H9 (cell line): ENCODE results near the gene RC3H1. TPM values are rescaled to one million over a fixed set of nuclear protein-coding genes. Genes with fewer than 3 reads are reported as not detected.

Experiments used
- DNase-seq: peaks from one replicate; pipeline ENCODE4 v3.0.0-alpha.2; 2017
- H2AFZ ChIP-seq: one replicate; pipeline ENCODE4 v1.6.1; 2013; ENCODE audit warnings: mild to moderate bottlenecking, low read length, control low read depth, moderate library complexity
- H2AK5ac ChIP-seq: 2 replicates; pipeline ENCODE4 v1.6.1; 2013; ENCODE audit warnings: low read length, control low read depth, mixed read lengths; ENCODE audit not compliant: insufficient read length
- H2BK120ac ChIP-seq: one replicate; pipeline ENCODE4 v1.6.1; 2013; ENCODE audit warnings: low read depth, mild to moderate bottlenecking, low read length, control low read depth, inconsistent platforms; ENCODE audit not compliant: poor library complexity, severe bottlenecking
- H2BK12ac ChIP-seq: 2 replicates; pipeline ENCODE4 v1.6.1; 2013; ENCODE audit warnings: low read length, control low read depth, mixed read lengths, low read depth; ENCODE audit not compliant: insufficient read length
- H2BK15ac ChIP-seq: 2 replicates; pipeline ENCODE4 v1.6.1; 2013; ENCODE audit warnings: low read depth, low read length, control low read depth
- H2BK20ac ChIP-seq: one replicate; pipeline ENCODE4 v1.6.1; 2013; ENCODE audit warnings: low read depth, mild to moderate bottlenecking, low read length, control low read depth, inconsistent platforms; ENCODE audit not compliant: poor library complexity, severe bottlenecking
- H2BK5ac ChIP-seq: 2 replicates; pipeline ENCODE4 v1.6.1; 2013; ENCODE audit warnings: low read length, control low read depth, mixed read lengths; ENCODE audit not compliant: insufficient read length
- H3K14ac ChIP-seq: 2 replicates; pipeline ENCODE4 v1.6.1; 2013; ENCODE audit warnings: low read length, control low read depth; ENCODE audit not compliant: insufficient read depth
- H3K18ac ChIP-seq: 2 replicates; pipeline ENCODE4 v1.6.1; 2013; ENCODE audit warnings: low read depth, mild to moderate bottlenecking, mixed read lengths, low read length, control low read depth; ENCODE audit not compliant: insufficient read length
- H3K23ac ChIP-seq: 2 replicates; pipeline ENCODE4 v1.6.1; 2013; ENCODE audit warnings: low read length, control low read depth, mixed read lengths, low read depth; ENCODE audit not compliant: insufficient read length
- H3K23me2 ChIP-seq: 2 replicates; pipeline ENCODE4 v1.6.1; 2013; ENCODE audit warnings: low read depth, mild to moderate bottlenecking, mixed read lengths, low read length, control low read depth; ENCODE audit not compliant: insufficient read length, poor library complexity, severe bottlenecking
- H3K27ac ChIP-seq: 2 replicates; pipeline ENCODE4 v1.5.1; 2013; ENCODE audit warnings: low read length, control low read depth, mixed read lengths, low read depth; ENCODE audit not compliant: insufficient read length
- H3K27me3 ChIP-seq: 2 replicates; pipeline ENCODE4 v1.6.1; 2013; ENCODE audit warnings: low read length, control low read depth, inconsistent platforms; ENCODE audit not compliant: insufficient read depth
- H3K4ac ChIP-seq: 2 replicates; pipeline ENCODE4 v1.6.1; 2013; ENCODE audit warnings: low read depth, mild to moderate bottlenecking, control low read depth, inconsistent platforms, low read length, moderate library complexity
- H3K4me1 ChIP-seq: 2 replicates; pipeline ENCODE4 v1.6.1; 2013; ENCODE audit warnings: low read length, control low read depth, inconsistent platforms; ENCODE audit not compliant: insufficient read depth
- H3K4me2 ChIP-seq: 2 replicates; pipeline ENCODE4 v1.6.1; 2013; ENCODE audit warnings: low read length, control low read depth, mixed read lengths; ENCODE audit not compliant: insufficient read length, insufficient read depth
- H3K56ac ChIP-seq: 2 replicates; pipeline ENCODE4 v1.6.1; 2013; ENCODE audit warnings: low read depth, mild to moderate bottlenecking, mixed read lengths, low read length, control low read depth; ENCODE audit not compliant: insufficient read length
- H3K79me1 ChIP-seq: 2 replicates; pipeline ENCODE4 v1.6.1; 2013; ENCODE audit warnings: low read depth, mild to moderate bottlenecking, moderate library complexity, low read length, control low read depth, inconsistent platforms; ENCODE audit not compliant: insufficient read depth, poor library complexity, severe bottlenecking
- H3K79me2 ChIP-seq: 2 replicates; pipeline ENCODE4 v1.6.1; 2013; ENCODE audit warnings: low read length, control low read depth, inconsistent platforms; ENCODE audit not compliant: insufficient read depth
- H3K9ac ChIP-seq: 2 replicates; pipeline ENCODE4 v1.6.1; 2013; ENCODE audit warnings: low read length, control low read depth, mixed read lengths; ENCODE audit not compliant: insufficient read length; ENCODE audit errors: extremely low read depth
- H3K9me3 ChIP-seq: one replicate; pipeline ENCODE4 v1.6.1; 2013; ENCODE audit warnings: low read depth, low read length, inconsistent platforms; ENCODE audit not compliant: control insufficient read depth
- H3T11ph ChIP-seq: one replicate; pipeline ENCODE4 v1.6.1; 2013; ENCODE audit warnings: mild to moderate bottlenecking, low read length, control low read depth, inconsistent platforms
- H4K20me1 ChIP-seq: one replicate; pipeline ENCODE4 v1.6.1; 2013; ENCODE audit not compliant: control insufficient read depth, insufficient read length, insufficient read depth
- H4K5ac ChIP-seq: 2 replicates; pipeline ENCODE4 v1.6.1; 2013; ENCODE audit warnings: low read depth, mild to moderate bottlenecking, mixed read lengths, low read length, control low read depth; ENCODE audit not compliant: insufficient read length
- H4K8ac ChIP-seq: replicated peaks from 2 replicates; pipeline ENCODE4 v1.6.1; 2013; ENCODE audit warnings: low read length, control low read depth, mixed read lengths, low read depth; ENCODE audit not compliant: insufficient read length
- H4K91ac ChIP-seq: 2 replicates; pipeline ENCODE4 v1.6.1; 2013; ENCODE audit warnings: low read depth, mild to moderate bottlenecking, moderate library complexity, mixed read lengths, low read length, control low read depth; ENCODE audit not compliant: insufficient read length
- H3K27ac Mint-ChIP-seq, 3 experiments: 2 replicates in 2 of 3; 3 replicates in 1 of 3; pipeline ENCODE4 v1.8.0; 2020 to 2021; ENCODE audit warnings: mixed read lengths in 3 of 3, mild to moderate bottlenecking in 1 of 3, moderate library complexity in 1 of 3
- H3K27me3 Mint-ChIP-seq: 2 replicates; pipeline ENCODE4 v1.8.0; 2021; ENCODE audit warnings: low read depth, mild to moderate bottlenecking, moderate library complexity, mixed read lengths
- H3K36me3 Mint-ChIP-seq, 3 experiments: 2 replicates in 2 of 3; 3 replicates in 1 of 3; pipeline ENCODE4 v1.8.0; 2020 to 2021; ENCODE audit warnings: low read depth in 3 of 3, mixed read lengths in 3 of 3; ENCODE audit not compliant: insufficient read depth in 1 of 3
- H3K4me1 Mint-ChIP-seq, 2 experiments: 2 replicates each; pipeline ENCODE4 v1.8.0; 2020; ENCODE audit warnings: mixed read lengths in 2 of 2
- H3K4me3 Mint-ChIP-seq, 2 experiments: 2 replicates in 1 of 2; 3 replicates in 1 of 2; pipeline ENCODE4 v1.8.0; 2020 to 2021; ENCODE audit warnings: mild to moderate bottlenecking in 2 of 2, mixed read lengths in 2 of 2, moderate library complexity in 1 of 2
- H3K9me3 Mint-ChIP-seq, 2 experiments: 2 replicates in 1 of 2; 3 replicates in 1 of 2; pipeline ENCODE4 v1.8.0; 2020; ENCODE audit warnings: mild to moderate bottlenecking in 2 of 2, mixed read lengths in 2 of 2, moderate library complexity in 1 of 2
- CTCF ChIP-seq: fragments of 200-600 bp; sonication (generic); conservative IDR thresholded peaks from 3 replicates; pipeline ENCODE4 v1.8.0; 2021; ENCODE audit warnings: antibody characterized with exemption, mild to moderate bottlenecking
- WGBS: extraction: QIAGEN DNeasy Blood & Tissue Kit; methylation state at CpG from one replicate; pipeline ENCODE4 v1.1.7; 2013; ENCODE audit warnings: missing lambda C conversion rate, low lambda C conversion rate, mixed read lengths; ENCODE audit not compliant: insufficient read length; ENCODE audit errors: extremely low coverage; 5-methylcytosine and 5-hydroxymethylcytosine counted together
- total RNA-seq: library from RNA; stranded (reverse); gene quantifications from 2 replicates; pipeline ENCODE4 v1.2.1, GENCODE V29; 2021

RC3H1 gene
- total RNA-seq, 1 experiment from 2014 or later, result 36.1 TPM

GRCh38 chr1:174008979-174009378 is 13.2 kb downstream of the RC3H1 start:
- no peaks in the 10 kb centered on the region for H3K9me3 ChIP-seq
- no peak overlapping the region for H2BK5ac ChIP-seq
- no peaks in the 10 kb centered on the region for H3K27me3 ChIP-seq
- H2AFZ ChIP-seq, result no peak overlapping the region
- Mint-ChIP-seq H3K36me3 (peaks cover 10 to 34% (median 10%) of the 10 kb centered on the region in 3 experiments; a peak in 6 of 7 replicates), H3K4me3 (no peak overlapping the region), H3K27me3 (no peaks in the 10 kb centered on the region), H3K9me3 (no peaks in the 10 kb centered on the region), H3K27ac (no peak overlapping the region), H3K4me1 (0 out of 4 replicates have a peak, but pooled peaks cover 0 to 2% of the 10 kb centered on the region in 2 experiments)
- no CpG with 5 or more reads among the region's 1 CpG for whole genome bisulfite sequencing
- peaks cover 11% of the 10 kb centered on the region for H3K79me1 ChIP-seq
- H3K4me2 ChIP-seq, result no peak overlapping the region
- no peak overlapping the region for H4K91ac ChIP-seq
- no peak overlapping the region for H3K4ac ChIP-seq
- H3K79me2 ChIP-seq, result peaks cover 8% of the 10 kb centered on the region
- H2AK5ac ChIP-seq, result no peak overlapping the region
- H2BK20ac ChIP-seq, result no peak overlapping the region
- H3K23ac ChIP-seq, result no peak overlapping the region
- no peaks in the 10 kb centered on the region for H3K23me2 ChIP-seq
- H4K5ac ChIP-seq, result no peak overlapping the region
- H3K9ac ChIP-seq, result no peak overlapping the region
- H3K4me1 ChIP-seq, result no peaks in the 10 kb centered on the region
- no peak overlapping the region for H3K27ac ChIP-seq
- no peak overlapping the region for H4K8ac ChIP-seq
- H3K14ac ChIP-seq, result no peak overlapping the region
- no peak for DNase-seq
- H2BK15ac ChIP-seq, result no peak overlapping the region
- TF ChIP-seq CTCF, result no peak
- H3T11ph ChIP-seq, result no peak overlapping the region
- no peak overlapping the region for H3K18ac ChIP-seq
- H4K20me1 ChIP-seq, result no peaks in the 10 kb centered on the region
- H2BK12ac ChIP-seq, result no peak overlapping the region
- H3K56ac ChIP-seq, result no peak overlapping the region
- H2BK120ac ChIP-seq, result no peak overlapping the region
